GM12891 (cell line): ENCODE measurements around the gene NDUFA6.

Experiments used
- DNase-seq: peaks from one replicate; pipeline ENCODE4 v3.0.0; 2011; ENCODE audit warnings: low spot score; ENCODE audit not compliant: insufficient read length
- FAIRE-seq: peaks from 2 replicates; lab custom pipeline; 2011; peaks lifted over from hg19 to GRCh38; lab: Jason Lieb, UNC
- PAX5 ChIP-seq: IDR thresholded peaks from 2 replicates; pipeline ENCODE4 v1.6.1; 2011; ENCODE audit warnings: low read length, moderate library complexity, mild to moderate bottlenecking; ENCODE audit not compliant: insufficient read depth, severe bottlenecking
- POLR2A ChIP-seq: IDR thresholded peaks from 2 replicates; pipeline ENCODE4 v1.6.1; 2011; ENCODE audit warnings: low read depth, low read length, control low read depth
- POLR2AphosphoS5 ChIP-seq: IDR thresholded peaks from 2 replicates; pipeline ENCODE4 v1.6.1; 2011; ENCODE audit warnings: low read depth, low read length, control low read depth
- POU2F2 ChIP-seq: IDR thresholded peaks from 2 replicates; pipeline ENCODE4 v1.6.1; 2011; ENCODE audit warnings: low read depth, mild to moderate bottlenecking, control low read depth, low read length, moderate library complexity
- SPI1 ChIP-seq: IDR thresholded peaks from 2 replicates; pipeline ENCODE4 v1.6.1; 2011; ENCODE audit warnings: low read depth, low read length, control low read depth
- TAF1 ChIP-seq: IDR thresholded peaks from 2 replicates; pipeline ENCODE4 v1.6.1; 2011; ENCODE audit warnings: low read depth, low read length, control low read depth

Gene NDUFA6

DNA sequence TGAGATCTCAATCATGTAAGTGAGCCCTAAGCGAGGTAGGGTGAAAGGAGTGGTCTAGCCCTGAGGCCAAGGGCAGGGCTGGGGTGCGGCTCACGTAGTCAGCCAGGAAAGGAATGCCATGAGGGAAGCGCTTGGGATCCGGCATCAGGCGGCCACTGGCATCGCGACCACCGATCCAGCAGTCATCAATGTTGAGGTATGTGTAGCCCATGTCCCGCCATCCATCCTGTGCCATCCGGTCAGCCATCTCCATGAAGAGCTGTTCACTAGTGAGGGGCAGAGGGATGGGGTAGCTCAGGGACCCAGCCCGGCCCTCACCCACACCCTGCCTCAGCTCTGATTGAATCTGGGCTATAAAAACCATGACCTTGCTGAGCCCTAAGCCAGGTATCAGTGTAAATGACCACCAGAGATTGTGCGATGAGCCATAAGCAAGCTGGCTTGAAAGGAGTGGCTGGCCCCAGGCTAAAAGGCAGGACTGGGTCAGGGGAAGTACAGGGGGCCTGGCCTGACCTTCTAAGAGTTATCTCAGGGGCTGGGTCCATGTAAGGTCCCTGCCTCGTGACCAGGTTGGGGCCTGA lies 22.8 kb downstream of the NDUFA6 start:
- no peak for TF ChIP-seq POLR2AphosphoS5
- no peak for TF ChIP-seq POLR2A
- no peak for TF ChIP-seq TAF1
- TF ChIP-seq POU2F2: no peak
- no peak for TF ChIP-seq PAX5
- TF ChIP-seq SPI1: no peak
- FAIRE-seq (peak; percentile 9), DNase-seq (no peak)

DNA sequence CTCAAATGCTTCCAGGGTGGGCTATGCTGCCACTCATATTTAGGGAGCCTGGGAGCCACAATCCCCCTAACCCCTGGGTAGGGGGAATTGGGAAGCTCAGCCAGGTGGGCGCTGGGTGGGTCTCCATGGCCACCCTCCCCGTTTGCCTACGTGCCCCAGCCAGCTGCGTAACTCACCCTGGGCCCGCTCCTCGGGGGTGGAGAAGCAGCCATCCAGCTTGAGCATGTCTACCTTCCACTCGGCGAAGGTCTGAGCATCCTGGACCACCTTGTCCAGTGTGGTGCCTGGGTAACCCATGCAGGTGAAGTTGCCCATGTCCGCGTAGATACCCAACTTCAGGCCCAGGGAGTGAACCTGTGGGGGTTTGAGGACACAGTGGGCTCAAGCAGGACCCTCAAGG lies 23.6 kb downstream of the NDUFA6 start:
- no peak for TF ChIP-seq PAX5
- no peak for TF ChIP-seq SPI1
- TF ChIP-seq POLR2AphosphoS5: no peak
- no peak for TF ChIP-seq POLR2A
- DNase-seq (no peak), FAIRE-seq (no peak)

DNA sequence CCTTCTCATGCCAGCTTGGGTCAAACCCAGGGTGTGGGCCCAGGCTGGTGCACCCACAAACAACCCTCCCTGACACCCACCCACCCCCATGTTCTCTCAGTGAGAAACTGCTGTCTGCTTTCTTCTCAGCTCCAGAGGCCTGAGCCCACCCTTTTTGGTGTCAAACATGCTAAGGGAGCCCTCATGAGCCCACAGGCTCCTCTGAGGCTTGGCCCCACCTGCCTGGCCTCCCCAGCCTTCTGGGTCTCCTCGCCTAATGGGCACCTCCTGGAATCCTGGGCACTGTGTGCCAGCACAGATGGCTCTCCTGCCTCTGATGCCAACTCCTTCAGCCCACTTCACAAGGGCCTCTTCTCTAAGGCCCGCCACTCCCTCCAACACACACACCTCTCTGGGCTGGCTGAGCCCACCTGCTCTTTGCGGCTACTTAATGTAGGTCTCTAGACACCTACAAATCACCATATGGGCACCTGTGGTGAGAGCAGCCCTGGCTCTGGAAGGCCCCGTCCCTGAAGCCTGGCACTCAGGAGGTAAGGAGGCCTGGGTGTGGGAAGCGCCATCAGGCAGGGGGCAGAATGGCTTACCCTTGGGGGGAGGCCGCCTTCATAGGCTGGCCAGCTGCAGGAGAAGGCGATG lies 24.3 kb downstream of the NDUFA6 start:
- TF ChIP-seq POLR2AphosphoS5: no peak
- no peak for TF ChIP-seq POU2F2
- TF ChIP-seq SPI1: no peak
- no peak for TF ChIP-seq PAX5
- no peak for TF ChIP-seq POLR2A

DNA sequence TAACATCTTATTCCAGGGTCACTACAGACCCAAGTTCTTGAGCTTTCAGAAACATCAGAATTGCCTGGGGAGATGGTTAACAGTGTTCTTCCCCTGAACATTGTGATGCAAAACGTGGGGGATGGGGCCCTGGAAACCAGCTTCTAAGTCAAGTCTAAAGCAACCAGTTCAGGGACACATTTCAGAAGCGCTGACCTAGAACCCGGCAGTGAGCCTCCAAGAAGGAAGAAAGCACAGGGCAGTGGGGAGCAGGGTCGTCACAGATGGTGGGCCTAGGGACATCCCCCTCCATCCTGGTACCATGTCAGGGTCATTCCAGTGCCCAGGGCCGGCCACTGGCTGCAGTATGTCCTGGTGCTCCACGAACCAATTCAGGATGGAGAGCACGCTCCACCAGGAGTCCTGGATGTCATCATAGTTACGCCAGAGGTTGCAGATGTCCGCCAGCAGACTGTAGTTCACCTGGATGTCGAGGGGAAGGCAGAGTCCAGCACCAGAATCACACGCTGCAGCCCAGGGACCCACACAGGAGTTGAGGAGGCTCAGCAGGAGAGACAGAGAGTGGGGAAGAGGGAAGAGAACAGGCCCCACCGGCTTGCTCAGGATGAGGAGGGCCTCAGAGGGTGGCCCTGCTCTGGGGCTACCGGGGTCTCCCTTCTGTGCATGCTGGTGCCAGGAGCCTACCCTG lies 25.0 kb downstream of the NDUFA6 start:
- FAIRE-seq: no peak
- no peak for DNase-seq
- TF ChIP-seq TAF1: no peak

More for the DNA sequence above, 24.3 kb downstream of the NDUFA6 start:
- no peak for FAIRE-seq
- DNase-seq: no peak

DNA sequence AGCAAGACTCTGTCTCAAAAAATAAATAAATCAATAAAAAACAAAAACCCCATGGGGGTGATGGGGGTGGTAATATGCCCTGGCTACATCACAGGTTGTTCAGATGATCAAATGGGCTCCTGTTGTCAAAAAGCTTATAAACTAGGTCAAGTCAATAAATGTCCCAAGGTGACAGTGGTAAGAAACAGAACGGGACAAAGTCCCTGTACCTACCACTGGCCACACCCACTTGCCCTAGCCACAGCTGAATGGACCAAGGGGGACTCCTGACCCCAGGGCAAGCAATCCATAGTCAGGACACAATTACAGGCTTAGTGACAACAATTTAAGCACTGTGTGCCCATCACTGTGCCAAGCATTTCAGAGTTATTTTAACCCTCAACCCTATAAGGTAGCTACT lies 25.9 kb downstream of the NDUFA6 start:
- no peak for FAIRE-seq
- TF ChIP-seq POLR2A (no peak), POLR2AphosphoS5 (no peak), PAX5 (no peak), POU2F2 (no peak), TAF1 (no peak), SPI1 (no peak)
- no peak for DNase-seq

DNA sequence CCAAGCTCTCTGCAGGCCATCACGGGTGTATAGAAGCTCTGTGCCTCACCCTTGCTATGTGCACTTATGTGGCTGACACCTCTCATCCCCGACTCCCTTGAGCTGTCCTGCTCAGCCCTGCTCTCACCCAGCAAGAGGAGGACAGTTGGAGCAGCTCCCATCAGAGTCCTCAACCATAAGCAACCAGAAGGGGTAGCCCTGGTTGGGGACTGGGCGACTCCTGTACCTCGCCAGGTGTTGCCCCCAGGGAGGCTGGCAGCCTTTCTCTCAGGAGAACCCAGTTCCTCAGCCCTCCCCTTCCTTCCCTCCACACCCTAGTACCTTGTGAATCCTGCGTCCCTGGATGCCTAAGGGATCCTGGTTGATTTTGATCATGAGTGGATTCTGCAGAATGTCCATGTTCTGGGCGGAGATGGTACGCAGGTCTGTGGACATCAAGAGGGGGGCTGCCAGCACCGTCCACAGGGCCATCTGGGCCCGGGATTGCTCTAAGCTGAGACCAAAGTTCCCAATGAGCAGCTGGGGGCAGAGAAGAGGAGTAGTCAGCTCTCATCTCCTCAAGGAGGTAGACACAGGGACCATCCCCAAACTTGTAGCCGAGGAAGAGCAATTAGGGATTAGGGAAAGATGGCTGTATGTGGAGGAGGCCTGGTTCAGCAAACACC lies 27.9 kb downstream of the NDUFA6 start:
- FAIRE-seq (no peak), DNase-seq (no peak)
- TF ChIP-seq PAX5 (no peak), SPI1 (no peak), TAF1 (no peak), POLR2AphosphoS5 (no peak)

DNA sequence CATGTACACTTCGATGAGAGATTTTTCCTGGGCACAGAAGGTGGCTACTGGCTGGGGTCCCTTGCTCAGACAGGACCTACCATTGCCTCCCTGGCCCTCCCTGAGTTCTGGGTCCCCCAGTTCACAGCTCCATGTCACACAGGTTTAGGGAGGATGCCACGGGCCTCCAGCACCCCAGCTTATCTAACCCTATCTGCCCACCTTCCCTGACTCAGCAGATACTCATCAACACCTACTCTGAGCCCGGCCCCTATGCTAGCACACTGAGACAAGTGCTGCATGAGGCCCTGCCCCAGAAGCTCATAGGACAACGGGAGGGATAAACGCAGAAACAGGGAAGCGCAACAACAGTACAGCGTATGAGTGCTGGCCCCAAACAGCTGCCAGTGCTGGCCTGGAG lies 29.5 kb downstream of the NDUFA6 start:
- no peak for DNase-seq
- no peak for FAIRE-seq
- TF ChIP-seq PAX5: no peak
- no peak for TF ChIP-seq POLR2A
- TF ChIP-seq POLR2AphosphoS5: no peak
- TF ChIP-seq SPI1: no peak
- TF ChIP-seq POU2F2: no peak
- no peak for TF ChIP-seq TAF1

DNA sequence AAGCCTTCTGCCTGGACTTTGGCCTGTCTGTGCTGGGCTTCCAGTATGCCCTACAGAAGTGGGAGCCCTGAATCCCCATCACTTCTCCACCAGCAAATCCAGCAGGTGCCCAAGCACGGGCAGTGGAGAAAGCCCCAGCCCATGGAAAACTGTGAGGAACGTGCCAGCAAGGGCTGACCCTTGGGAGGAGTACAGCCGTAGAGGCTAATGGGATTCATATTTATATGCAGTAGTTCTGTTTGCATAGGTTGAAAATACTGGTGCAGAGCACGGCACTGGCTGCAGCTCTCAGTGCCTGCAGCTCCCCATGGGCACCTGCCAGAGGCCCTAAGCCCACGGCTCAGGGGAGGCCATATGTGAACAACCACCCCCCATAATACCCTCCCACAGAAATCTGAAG lies 30.1 kb downstream of the NDUFA6 start:
- no peak for FAIRE-seq
- no peak for TF ChIP-seq POLR2A
- DNase-seq: no peak

DNA sequence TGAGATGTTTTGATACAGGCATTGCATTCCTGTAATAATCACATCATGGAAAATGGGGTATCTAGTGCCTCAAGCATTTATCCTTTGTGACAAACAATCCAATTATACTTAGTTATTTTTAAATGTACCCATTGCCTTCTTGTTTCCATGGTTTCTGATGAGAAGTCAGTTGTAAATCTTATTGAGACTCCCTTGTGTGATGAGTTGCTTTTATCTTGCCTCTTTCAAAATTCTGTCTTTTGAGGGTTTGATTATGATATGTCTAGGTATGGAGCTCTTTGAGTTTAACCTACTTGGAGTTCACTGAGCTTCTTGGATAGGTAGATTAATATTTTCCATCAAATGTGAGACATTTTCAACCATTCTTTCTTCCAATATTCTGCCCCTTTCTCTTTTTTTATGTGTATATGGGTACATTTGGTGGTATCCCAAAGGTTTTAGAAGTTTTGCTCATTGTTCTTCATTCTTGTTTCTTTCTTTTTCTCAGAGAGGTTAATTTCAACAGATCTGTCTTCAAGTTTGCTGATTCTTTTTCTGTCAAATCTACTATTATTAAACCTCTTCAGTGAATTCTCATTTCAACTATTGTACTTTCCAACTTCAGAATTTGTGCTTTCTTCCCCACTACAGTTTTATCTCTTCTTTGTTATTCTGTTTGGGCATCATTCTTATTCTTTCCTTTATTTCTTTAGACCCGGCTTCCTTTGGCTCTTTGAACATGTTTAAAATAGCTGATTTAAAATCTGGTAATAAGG lies 33.6 kb downstream of the NDUFA6 start:
- TF ChIP-seq PAX5 (no peak), POLR2AphosphoS5 (no peak), SPI1 (no peak), POU2F2 (no peak), TAF1 (no peak), POLR2A (no peak)
- FAIRE-seq: no peak
- no peak for DNase-seq
